ENCODE measurements around the gene DNAJA3. TPM values are rescaled to one million over a fixed set of nuclear protein-coding genes. Genes with fewer than 3 reads are reported as not detected.

Gene DNAJA3
- total and polyA plus RNA-seq, 12 donors, result 21.9 to 166 (median 76.5) TPM

GRCh38 chr16:4419402-4419959, 6.2 kb upstream of the DNAJA3 start:
- WGBS, 4 donors, result 33 to 50% (median 42%) methylated on average over 6 to 7 of the region's 7 CpGs
- TF ChIP-seq POLR2A (IDR thresholded peaks at IDR 0.05), result peak in 1 of 2 donors; percentile 61
- no peak for TF ChIP-seq CTCF (IDR thresholded peaks at IDR 0.05)
- intact Hi-C loops (cut with DNase I), result no loop called here
- Histone ChIP-seq H3K36me3 (replicated peaks in 1 of 2) (no peaks in the 10 kb centered on the region), H3K27me3 (no peaks in the 10 kb centered on the region), H3K4me1 (replicated peaks in 1 of 2) (peaks cover 19 to 28% of the 10 kb centered on the region in 2 donors), H3K9me3 (replicated peaks in 1 of 3) (no peaks in the 10 kb centered on the region), H3K27ac (peak overlapping the region; percentile 2 to 85 (median 73)), H3K4me3 (no peak overlapping the region)
- DNase-seq, result peak; percentile 66 to 92 (median 87)

- 69 to 71% (median 70%) methylated on average over 8 of the region's 8 CpGs for WGBS, 4 donors
- Histone ChIP-seq H3K27me3 (no peaks in the 10 kb centered on the region), H3K4me1 (replicated peaks in 1 of 2) (peaks cover 18 to 24% of the 10 kb centered on the region in 2 donors), H3K27ac (peak overlapping the region in 4 of 5 donors; percentile 48 to 85 (median 76)), H3K4me3 (no peak overlapping the region), H3K9me3 (replicated peaks in 1 of 3) (no peaks in the 10 kb centered on the region), H3K36me3 (replicated peaks in 1 of 2) (no peaks in the 10 kb centered on the region)
- TF ChIP-seq POLR2A (IDR thresholded peaks at IDR 0.05) (no peak), CTCF (IDR thresholded peaks at IDR 0.05) (no peak)
- intact Hi-C loops (cut with DNase I), result no loop called here
- no peak for DNase-seq
Observed at GRCh38 chr16:4420505-4421105, 5.1 kb upstream of the DNAJA3 start.

DNA sequence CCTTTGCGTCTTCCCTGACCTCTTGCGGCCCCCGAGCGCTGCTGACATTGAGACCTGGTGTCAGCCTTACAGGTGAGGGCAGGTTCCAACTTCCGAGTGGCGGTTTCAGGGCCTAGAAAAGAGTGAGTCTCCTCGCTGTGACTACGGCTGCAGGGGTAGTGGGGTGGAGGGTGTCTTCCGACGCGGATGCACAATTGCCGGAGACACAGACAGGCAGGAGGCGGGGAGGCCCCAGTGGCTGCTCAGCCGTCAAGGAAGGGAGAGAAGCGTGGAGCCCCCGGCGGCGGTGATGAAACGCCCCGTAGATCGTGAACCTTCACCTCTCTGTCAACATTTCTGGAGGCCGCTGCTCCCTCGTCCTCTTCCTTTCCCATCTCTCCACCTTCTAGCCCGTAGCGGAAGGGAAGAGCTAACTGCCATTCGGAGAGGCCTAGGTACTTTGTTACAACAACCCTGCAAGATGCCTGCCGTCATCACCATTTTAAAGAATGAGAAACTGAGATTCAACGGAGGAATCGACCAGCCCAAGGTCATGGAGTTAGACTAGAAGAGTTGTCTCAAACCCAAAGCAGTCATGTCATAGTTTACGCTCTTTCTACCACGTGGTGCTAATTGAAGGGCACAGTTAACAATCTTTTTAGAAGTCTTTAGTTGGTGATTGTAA, 485 bp downstream of the DNAJA3 start:
- peak overlapping the region; percentile 77 to 98 (median 96) for H3K27ac ChIP-seq

More for the DNA sequence above, 485 bp downstream of the DNAJA3 start:
- Histone ChIP-seq H3K4me1 (replicated peaks in 1 of 2) (peaks cover 18 to 19% of the 10 kb centered on the region in 2 donors), H3K36me3 (replicated peaks in 1 of 2) (peaks cover 0 to under 1% of the 10 kb centered on the region in 2 donors), H3K9me3 (replicated peaks in 1 of 3) (no peaks in the 10 kb centered on the region), H3K4me3 (peak overlapping the region; percentile 54 to 72 (median 70)), H3K27me3 (no peaks in the 10 kb centered on the region)
- TF ChIP-seq POLR2A (IDR thresholded peaks at IDR 0.05) (no peak), CTCF (IDR thresholded peaks at IDR 0.05) (no peak)
- 2 to 4% (median 3%) methylated on average over 17 to 31 of the region's 31 CpGs for WGBS, 4 donors
- intact Hi-C loops (cut with DNase I), result no loop called here
- peak in 1 of 7 donors; percentile 30 for DNase-seq

All from adrenal gland (tissue), 12 donors.